PC-9 (cell line): ENCODE results near the gene DAAM1. TPM values are rescaled to one million over a fixed set of nuclear protein-coding genes. Genes with fewer than 3 reads are reported as not detected.

Source experiments
- BruUV-seq: library from RNA; stranded (reverse); fragments of 400-500 nt; replicated peaks from 2 replicates; lab custom pipeline; 2021; lab: Mats Ljungman, UMichigan
- CTCF ChIA-PET: fragments of 300-600 bp; sonication (Branson Sonifier 250); formaldehyde crosslinking; loops from one replicate; lab custom pipeline; 2022; ENCODE audit warnings: antibody characterized with exemption; lab: Charles Lee
- POLR2A ChIA-PET: fragments of 300-600 bp; sonication (Branson Sonifier 250); formaldehyde crosslinking; loops from one replicate; lab custom pipeline; 2022; ENCODE audit warnings: antibody characterized with exemption; ENCODE audit not compliant: unreplicated experiment; lab: Charles Lee
- DNase-seq, 2 experiments: peaks; one replicate each; pipeline versions ENCODE4 v3.0.0 to v3.0.0-alpha.2; 2015 to 2022; ENCODE audit warnings: mixed read lengths in 1 of 2
- H2AFZ ChIP-seq: fragments of 200-600 bp; sonication (generic); 2 replicates; pipeline ENCODE4 v1.8.1; 2017; ENCODE audit warnings: antibody characterized with exemption
- H3F3A ChIP-seq: fragments of 200-600 bp; sonication (generic); 2 replicates; pipeline ENCODE4 v1.8.1; 2017; ENCODE audit warnings: antibody characterized with exemption, mild to moderate bottlenecking, low read depth; ENCODE audit not compliant: insufficient read depth
- H3K27ac ChIP-seq: fragments of 200-600 bp; sonication (generic); 2 replicates; pipeline ENCODE4 v1.6.1; 2016; ENCODE audit warnings: mixed run types
- H3K27me3 ChIP-seq: fragments of 200-600 bp; sonication (generic); 2 replicates; pipeline ENCODE4 v1.6.1; 2016; ENCODE audit warnings: low read depth, mixed run types; ENCODE audit not compliant: insufficient read depth
- H3K36me3 ChIP-seq: fragments of 200-600 bp; sonication (generic); 2 replicates; pipeline ENCODE4 v1.6.1; 2016; ENCODE audit warnings: low read depth, mixed run types
- H3K4me1 ChIP-seq: fragments of 200-600 bp; sonication (generic); replicated peaks from 2 replicates; pipeline ENCODE4 v1.6.1; 2016; ENCODE audit warnings: mixed run types; ENCODE audit not compliant: insufficient read depth
- H3K4me2 ChIP-seq: fragments of 200-600 bp; sonication (generic); 2 replicates; pipeline ENCODE4 v1.6.1; 2017; ENCODE audit warnings: mixed run types
- H3K4me3 ChIP-seq: fragments of 200-600 bp; sonication (generic); 2 replicates; pipeline ENCODE4 v1.6.1; 2016; ENCODE audit warnings: mixed run types
- H3K79me2 ChIP-seq: fragments of 200-600 bp; sonication (generic); 2 replicates; pipeline ENCODE4 v1.6.1; 2017; ENCODE audit warnings: low read depth, mixed run types
- H3K9me2 ChIP-seq: fragments of 200-600 bp; sonication (generic); 2 replicates; pipeline ENCODE4 v1.8.1; 2017; ENCODE audit warnings: mild to moderate bottlenecking; ENCODE audit not compliant: insufficient read depth
- H3K9me3 ChIP-seq: fragments of 200-600 bp; sonication (generic); 2 replicates; pipeline ENCODE4 v1.8.1; 2016; ENCODE audit warnings: low read depth; ENCODE audit not compliant: insufficient read depth
- H4K20me1 ChIP-seq: fragments of 200-600 bp; sonication (generic); 2 replicates; pipeline ENCODE4 v1.8.1; 2017; ENCODE audit not compliant: insufficient read depth
- CTCF ChIP-seq: fragments of 200-600 bp; sonication (generic); conservative IDR thresholded peaks from 2 replicates; pipeline ENCODE4 v1.6.1; 2017; ENCODE audit warnings: mixed run types, antibody characterized with exemption, mild to moderate bottlenecking, moderate library complexity
- EZH2 ChIP-seq: fragments of 200-600 bp; sonication (generic); IDR thresholded peaks from 2 replicates; pipeline ENCODE4 v1.8.0; 2017; ENCODE audit warnings: antibody characterized with exemption, low read depth
- intact Hi-C: fragments of 100-400 bp; cut with micrococcal nuclease; formaldehyde crosslinking; loops from one replicate; pipeline ENCODE4 v1.10.0; 2022; ENCODE audit not compliant: unreplicated experiment
- total RNA-seq: library from RNA; stranded (reverse); gene quantifications from 2 replicates; pipeline ENCODE4 v1.2.3, GENCODE V29; 2021

DAAM1 gene
- total RNA-seq, 1 experiment from 2014 or later, result 70.7 TPM

- no TSS peak for BruUV-seq
- POLR2A ChIA-PET, result no interaction called here
- CTCF ChIA-PET, result no interaction called here
- DNase-seq, result no peak
- Histone ChIP-seq H3K9me3 (no peaks in the 10 kb centered on the region), H3K4me1 (peaks cover 8% of the 10 kb centered on the region; the same call in 1 of the 2 replicates), H3K27me3 (no peaks in the 10 kb centered on the region), H3K9me2 (no peaks in the 10 kb centered on the region), H3F3A (no peaks in the 10 kb centered on the region), H3K79me2 (no peaks in the 10 kb centered on the region), H4K20me1 (no peaks in the 10 kb centered on the region), H3K4me2 (no peak overlapping the region), H3K36me3 (no peaks in the 10 kb centered on the region), H3K4me3 (no peak overlapping the region), H2AFZ (no peak overlapping the region), H3K27ac (no peak overlapping the region)
- no peak for TF ChIP-seq CTCF
- no peak for TF ChIP-seq EZH2
- intact Hi-C loops, result no loop called here
These were observed 5.3 kb upstream of the DAAM1 start for GRCh38 chr14:59183150-59183549.

DNA sequence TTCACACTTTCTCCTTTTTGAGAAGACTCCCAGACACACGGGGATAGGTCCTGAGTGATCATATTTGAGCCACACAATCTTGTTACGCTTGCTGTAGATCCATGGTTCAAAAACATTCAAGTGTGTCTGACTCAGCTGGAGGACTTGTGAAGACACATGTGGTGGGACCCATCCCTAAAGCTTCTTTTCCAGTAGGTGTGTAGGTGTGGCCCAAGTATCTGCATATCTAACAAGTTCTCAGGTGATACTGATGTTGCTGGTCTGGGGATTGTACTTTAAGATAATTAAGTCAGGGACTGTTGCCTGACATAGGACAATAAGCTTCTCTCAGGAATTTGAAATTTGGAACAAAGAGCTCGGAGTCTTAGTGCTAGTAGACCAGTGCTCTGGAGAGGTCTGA is 4.1 kb upstream of the DAAM1 start:
- H3K4me1 ChIP-seq, result peaks cover 8% of the 10 kb centered on the region; the same call in 1 of the 2 replicates
- no TSS peak for BruUV-seq
- intact Hi-C loops, result no loop called here
- H3K9me2 ChIP-seq, result no peaks in the 10 kb centered on the region
- peak overlapping the region; percentile 31; the same call in 1 of the 2 replicates for H2AFZ ChIP-seq
- no peaks in the 10 kb centered on the region for H3K36me3 ChIP-seq
- H3K27me3 ChIP-seq, result no peaks in the 10 kb centered on the region
- DNase-seq, result no peak
- POLR2A ChIA-PET, result interaction anchor here (0.7 kb wide), 1 partner anchor 63 kb away, joined by 4 read pairs; no protein-coding TSS in a partner anchor
- CTCF ChIA-PET, result no interaction called here
- peaks cover 4% of the 10 kb centered on the region; the same call in 1 of the 2 replicates for H3F3A ChIP-seq
- H3K79me2 ChIP-seq, result peaks cover 4% of the 10 kb centered on the region
- H3K9me3 ChIP-seq, result no peaks in the 10 kb centered on the region
- TF ChIP-seq CTCF (no peak), EZH2 (no peak)
- no peak overlapping the region for H3K4me2 ChIP-seq
- no peak overlapping the region for H3K4me3 ChIP-seq
- H3K27ac ChIP-seq, result no peak overlapping the region
- H4K20me1 ChIP-seq, result no peaks in the 10 kb centered on the region

DNA sequence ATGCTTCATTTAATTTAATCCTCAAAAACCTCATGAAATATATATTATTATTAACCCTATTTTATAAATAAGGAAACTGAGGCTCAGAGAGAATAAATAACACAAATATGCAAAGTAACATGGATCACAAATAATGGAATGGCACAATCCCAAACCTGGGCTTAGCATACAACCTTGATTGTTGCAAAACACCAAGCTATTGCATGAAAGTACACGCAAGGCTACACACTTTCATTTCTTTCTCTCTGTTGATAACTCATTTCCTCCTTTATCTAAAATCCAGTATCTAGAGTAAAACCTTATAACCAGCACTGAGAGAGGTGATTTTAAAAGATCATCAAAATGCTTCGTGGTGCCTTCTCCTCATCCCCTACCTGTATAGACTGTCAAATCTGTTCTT is 2.8 kb upstream of the DAAM1 start:
- CTCF ChIA-PET, result no interaction called here
- Histone ChIP-seq H3K9me2 (no peaks in the 10 kb centered on the region), H3K27me3 (no peaks in the 10 kb centered on the region), H3F3A (peaks cover 9% of the 10 kb centered on the region; the same call in 1 of the 2 replicates), H3K9me3 (no peaks in the 10 kb centered on the region), H3K36me3 (no peaks in the 10 kb centered on the region), H3K79me2 (peaks cover 17% of the 10 kb centered on the region), H2AFZ (no peak overlapping the region), H4K20me1 (no peaks in the 10 kb centered on the region; the same call in 1 of the 2 replicates), H3K4me2 (no peak overlapping the region), H3K27ac (no peak overlapping the region), H3K4me3 (no peak overlapping the region), H3K4me1 (peaks cover 14% of the 10 kb centered on the region)
- TF ChIP-seq EZH2, result no peak
- no peak for TF ChIP-seq CTCF
- DNase-seq, result no peak
- no TSS peak for BruUV-seq
- POLR2A ChIA-PET, result no interaction called here
- intact Hi-C loops, result no loop called here
